T-helper 1 cell treated with Interleukin-12 subunit alpha and Interleukin-12 subunit beta and Interleukin-4 antibody, amounts not matched to agents 30 μg/mL and 1 μg/mL, for 36 hours (primary cell): ENCODE data around the gene OR1F1.

Experiments
- H3K27ac Mint-ChIP-seq: one replicate; pipeline ENCODE4 v1.8.0; 2021; ENCODE audit warnings: mild to moderate bottlenecking, mixed read lengths
- H3K27me3 Mint-ChIP-seq: one replicate; pipeline ENCODE4 v1.8.0; 2021; ENCODE audit warnings: low read depth, mixed read lengths
- H3K36me3 Mint-ChIP-seq: one replicate; pipeline ENCODE4 v1.8.0; 2021; ENCODE audit warnings: low read depth, mixed read lengths
- H3K4me1 Mint-ChIP-seq: one replicate; pipeline ENCODE4 v1.8.0; 2021; ENCODE audit warnings: low read depth, mixed read lengths
- H3K4me3 Mint-ChIP-seq: one replicate; pipeline ENCODE4 v1.8.0; 2021; ENCODE audit warnings: mild to moderate bottlenecking, moderate library complexity, mixed read lengths
- H3K9me3 Mint-ChIP-seq: one replicate; pipeline ENCODE4 v1.8.0; 2021; ENCODE audit warnings: mixed read lengths

OR1F1 gene

DNA sequence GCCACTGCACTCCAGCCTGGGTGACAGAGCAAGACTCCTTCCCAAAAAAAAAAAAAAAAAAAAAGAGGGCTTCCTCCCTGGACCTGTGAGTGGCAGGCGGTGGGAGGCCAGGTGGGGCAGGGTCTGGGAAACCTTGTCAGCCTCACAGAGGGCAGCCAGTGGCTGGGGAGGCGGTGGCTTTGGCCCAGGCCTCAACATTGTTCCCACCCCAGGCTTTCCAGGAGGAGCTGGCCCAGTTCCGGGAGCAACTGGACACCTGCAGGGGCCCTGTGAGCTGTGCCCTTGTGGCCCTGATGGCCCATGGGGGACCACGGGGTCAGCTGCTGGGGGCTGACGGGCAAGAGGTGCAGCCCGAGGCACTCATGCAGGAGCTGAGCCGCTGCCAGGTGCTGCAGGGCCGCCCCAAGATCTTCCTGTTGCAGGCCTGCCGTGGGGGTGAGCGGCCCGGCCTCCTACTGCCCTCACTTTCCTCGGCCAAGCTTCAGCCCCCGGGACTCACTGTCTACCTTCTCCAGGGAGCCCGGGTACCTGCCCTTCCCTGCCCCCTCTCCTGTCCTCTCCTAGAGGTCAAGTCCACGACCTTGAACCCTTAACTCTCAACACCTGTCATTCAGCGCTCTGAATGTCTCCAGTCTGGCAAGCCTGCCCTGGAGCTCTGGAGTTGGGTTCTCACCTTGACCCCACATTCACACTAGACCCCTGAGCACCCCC, 40.8 kb upstream of the OR1F1 start:
- Mint-ChIP-seq H3K27me3 (peaks cover 6% of the 10 kb centered on the region), H3K9me3 (no peaks in the 10 kb centered on the region), H3K4me3 (no peak overlapping the region), H3K27ac (no peak overlapping the region), H3K4me1 (peaks cover 11% of the 10 kb centered on the region), H3K36me3 (peaks cover 4% of the 10 kb centered on the region)

DNA sequence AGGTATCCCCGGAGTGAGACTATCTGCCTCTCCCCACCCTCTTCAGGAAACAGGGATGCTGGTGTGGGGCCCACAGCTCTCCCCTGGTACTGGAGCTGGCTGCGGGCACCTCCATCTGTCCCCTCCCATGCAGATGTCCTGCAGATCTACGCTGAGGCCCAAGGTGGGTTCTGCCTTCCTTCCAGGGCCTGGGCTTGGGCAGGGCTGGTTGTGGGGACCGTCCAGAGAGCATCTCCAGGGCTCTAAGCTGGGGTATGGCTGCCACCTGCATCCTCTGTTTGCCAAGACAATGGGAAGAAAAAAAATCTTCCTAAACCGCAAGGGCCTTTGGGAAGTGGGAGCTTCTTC, 40.3 kb upstream of the OR1F1 start:
- Mint-ChIP-seq H3K4me3 (no peak overlapping the region), H3K9me3 (no peaks in the 10 kb centered on the region), H3K27ac (no peak overlapping the region), H3K4me1 (peaks cover 16% of the 10 kb centered on the region), H3K27me3 (peaks cover 12% of the 10 kb centered on the region), H3K36me3 (peaks cover 4% of the 10 kb centered on the region)

DNA sequence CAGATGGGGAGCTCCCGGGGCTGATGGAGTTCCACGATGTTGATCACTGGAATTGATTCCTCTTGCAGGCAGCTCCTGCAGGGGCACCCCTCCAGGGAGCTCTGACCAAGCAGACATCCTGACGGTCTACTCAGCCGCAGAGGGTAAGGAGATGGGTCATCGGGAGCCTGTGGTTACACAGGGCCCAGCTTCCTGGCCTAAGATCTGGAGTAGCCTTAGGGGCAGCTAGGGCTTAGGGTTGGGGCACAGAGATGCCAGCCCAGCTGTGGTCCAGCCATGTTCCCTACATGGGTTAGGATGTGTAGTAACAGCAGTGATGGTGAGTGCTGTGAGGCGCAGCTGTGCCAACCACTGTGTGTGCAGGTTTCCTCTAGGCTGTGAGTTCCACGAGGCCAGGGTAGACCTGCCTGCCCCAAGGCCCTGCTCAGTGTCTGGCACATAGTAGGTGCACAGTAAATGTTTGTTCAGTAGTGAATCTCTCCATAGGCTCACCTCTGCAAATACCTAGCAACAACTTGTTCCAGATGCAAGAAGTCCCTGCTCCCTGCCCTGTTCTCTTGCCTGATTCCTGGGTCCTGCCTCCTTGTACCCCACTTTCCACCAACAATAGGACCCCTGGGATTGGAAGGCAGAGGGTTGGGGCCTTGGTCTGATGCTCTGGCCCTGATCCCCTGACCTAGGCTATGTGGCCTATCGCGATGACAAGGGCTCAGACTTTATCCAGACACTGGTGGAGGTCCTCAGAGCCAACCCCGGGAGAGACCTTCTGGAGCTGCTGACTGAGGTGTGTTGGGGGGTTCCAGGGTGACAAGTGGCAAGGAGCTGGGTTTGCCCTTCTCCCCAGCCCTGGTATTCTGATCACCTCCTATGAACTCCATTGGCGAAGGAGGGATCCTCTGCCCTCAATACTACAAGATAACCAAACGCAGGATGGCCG, 39.5 kb upstream of the OR1F1 start:
- Mint-ChIP-seq H3K9me3 (no peaks in the 10 kb centered on the region), H3K27me3 (peaks cover 13% of the 10 kb centered on the region), H3K27ac (peak overlapping the region; percentile 69), H3K4me3 (peak overlapping the region; percentile 46), H3K4me1 (peaks cover 18% of the 10 kb centered on the region), H3K36me3 (peaks cover 5% of the 10 kb centered on the region)

DNA sequence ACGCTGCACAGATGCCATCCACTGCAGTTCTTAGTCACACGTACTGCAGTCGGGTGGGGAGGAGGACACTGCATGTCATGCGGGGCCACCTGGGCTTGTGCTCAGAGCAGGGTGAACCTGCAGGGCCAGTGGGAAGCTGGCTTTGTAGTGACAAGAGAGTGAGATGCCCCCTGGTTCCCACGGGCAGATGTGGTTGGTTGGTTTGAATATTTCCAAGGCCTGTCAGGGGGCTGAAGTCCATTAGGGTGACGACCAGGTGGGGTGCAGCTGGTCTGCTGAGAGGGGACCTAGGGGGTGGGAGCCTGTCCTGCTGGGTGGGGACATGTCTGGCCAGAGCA, 38.8 kb upstream of the OR1F1 start:
- peaks cover 5% of the 10 kb centered on the region for H3K36me3 Mint-ChIP-seq
- H3K27ac Mint-ChIP-seq, result peak overlapping the region; percentile 69
- H3K27me3 Mint-ChIP-seq, result peaks cover 13% of the 10 kb centered on the region
- no peaks in the 10 kb centered on the region for H3K9me3 Mint-ChIP-seq
- peak overlapping the region; percentile 46 for H3K4me3 Mint-ChIP-seq
- peaks cover 18% of the 10 kb centered on the region for H3K4me1 Mint-ChIP-seq

DNA sequence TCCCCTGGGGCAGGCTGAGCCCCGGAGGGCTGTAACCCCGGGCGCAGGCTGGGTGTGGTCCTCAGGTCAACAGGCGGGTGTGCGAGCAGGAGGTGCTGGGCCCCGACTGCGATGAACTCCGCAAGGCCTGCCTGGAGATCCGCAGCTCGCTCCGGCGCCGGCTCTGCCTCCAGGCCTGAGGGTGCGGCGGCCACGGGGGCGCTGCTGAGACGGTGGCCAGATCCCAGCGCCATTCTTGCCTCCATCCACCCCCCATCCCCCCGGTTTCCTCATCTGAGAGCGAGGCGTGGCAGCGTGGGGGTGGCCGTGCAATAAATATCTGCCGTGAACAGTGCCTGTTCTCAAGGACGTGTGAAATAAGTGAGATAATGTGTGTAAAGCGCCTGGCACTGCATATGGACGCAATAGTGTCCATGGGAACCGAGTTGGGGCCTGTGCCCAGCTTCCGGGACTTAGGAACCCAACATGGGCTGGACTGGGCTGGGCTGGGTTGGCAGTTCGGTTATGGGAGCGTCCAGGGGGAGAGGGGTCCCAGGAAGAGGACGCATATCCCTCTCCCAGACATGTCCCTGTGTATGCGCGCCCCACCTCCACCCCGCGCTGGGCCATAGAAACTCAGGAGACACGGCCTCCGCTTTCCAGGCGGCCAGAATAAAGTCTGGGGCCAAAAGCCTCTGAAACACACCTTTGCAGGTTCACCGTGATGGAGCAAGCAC, 38.2 kb upstream of the OR1F1 start:
- Mint-ChIP-seq H3K27ac (peak overlapping the region; percentile 83), H3K4me1 (peaks cover 20% of the 10 kb centered on the region), H3K27me3 (peaks cover 13% of the 10 kb centered on the region), H3K4me3 (peak overlapping the region; percentile 86), H3K36me3 (peaks cover 5% of the 10 kb centered on the region), H3K9me3 (no peaks in the 10 kb centered on the region)

DNA sequence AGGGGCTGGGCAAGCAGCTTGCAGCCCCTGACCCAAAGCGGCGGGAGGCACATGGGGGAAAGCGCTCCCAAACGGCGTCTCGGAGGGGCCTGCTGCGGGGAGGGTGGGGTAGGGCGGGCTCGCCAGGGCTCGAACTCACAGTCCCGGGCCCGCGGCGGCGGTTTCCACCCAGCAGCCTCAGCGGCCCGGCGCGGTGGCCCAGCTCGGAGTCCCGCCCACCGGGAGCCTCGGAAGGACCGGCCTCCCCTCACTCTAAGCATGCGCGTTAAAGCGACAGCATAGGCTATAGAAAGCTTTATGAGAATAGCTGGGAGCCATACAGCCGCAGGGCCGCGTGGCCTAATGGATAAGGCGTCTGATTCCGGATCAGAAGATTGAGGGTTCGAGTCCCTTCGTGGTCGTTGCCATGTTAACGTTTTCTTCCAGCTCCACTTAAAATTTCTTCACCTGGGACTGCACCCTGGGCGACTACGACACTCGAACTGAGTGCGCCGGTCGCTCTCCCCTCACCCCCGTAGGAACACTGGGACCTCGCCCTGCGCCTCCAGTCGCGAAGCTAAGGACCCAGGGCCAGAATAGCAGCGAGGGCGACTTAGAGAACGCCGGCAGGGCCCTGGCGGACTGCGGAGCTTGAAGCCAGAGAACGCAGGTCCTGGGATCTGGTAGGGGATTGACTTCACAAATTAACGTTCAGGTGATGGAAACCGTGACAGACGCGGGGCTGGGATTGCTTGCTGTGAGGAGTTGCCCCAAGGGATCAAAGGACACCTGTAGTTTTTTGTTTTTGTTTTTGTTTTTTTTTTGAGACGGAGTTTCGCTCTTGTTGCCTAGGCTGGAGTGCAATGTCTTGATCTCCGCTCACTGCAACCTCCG, 37.4 kb upstream of the OR1F1 start:
- Mint-ChIP-seq H3K9me3 (no peaks in the 10 kb centered on the region), H3K27ac (peak overlapping the region; percentile 90), H3K4me3 (peak overlapping the region; percentile 86), H3K4me1 (peaks cover 22% of the 10 kb centered on the region), H3K27me3 (peaks cover 13% of the 10 kb centered on the region), H3K36me3 (peaks cover 5% of the 10 kb centered on the region)

DNA sequence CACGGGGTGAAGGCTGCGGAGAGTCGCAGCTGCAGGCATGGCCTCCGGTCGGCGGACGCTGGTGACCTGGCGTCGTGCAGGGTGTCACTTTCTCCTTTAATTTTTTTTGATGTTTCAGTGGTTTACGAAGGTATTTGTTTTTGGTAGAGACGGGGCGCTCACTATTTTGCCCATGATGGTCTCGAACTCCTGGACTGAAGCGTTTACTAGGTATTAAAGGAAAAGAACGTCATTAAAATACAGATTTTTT, 36.1 kb upstream of the OR1F1 start:
- peak overlapping the region; percentile 79 for H3K4me3 Mint-ChIP-seq
- no peaks in the 10 kb centered on the region for H3K9me3 Mint-ChIP-seq
- H3K27me3 Mint-ChIP-seq, result peaks cover 13% of the 10 kb centered on the region
- H3K36me3 Mint-ChIP-seq, result peaks cover 5% of the 10 kb centered on the region
- H3K4me1 Mint-ChIP-seq, result peaks cover 22% of the 10 kb centered on the region
- H3K27ac Mint-ChIP-seq, result peak overlapping the region; percentile 87

DNA sequence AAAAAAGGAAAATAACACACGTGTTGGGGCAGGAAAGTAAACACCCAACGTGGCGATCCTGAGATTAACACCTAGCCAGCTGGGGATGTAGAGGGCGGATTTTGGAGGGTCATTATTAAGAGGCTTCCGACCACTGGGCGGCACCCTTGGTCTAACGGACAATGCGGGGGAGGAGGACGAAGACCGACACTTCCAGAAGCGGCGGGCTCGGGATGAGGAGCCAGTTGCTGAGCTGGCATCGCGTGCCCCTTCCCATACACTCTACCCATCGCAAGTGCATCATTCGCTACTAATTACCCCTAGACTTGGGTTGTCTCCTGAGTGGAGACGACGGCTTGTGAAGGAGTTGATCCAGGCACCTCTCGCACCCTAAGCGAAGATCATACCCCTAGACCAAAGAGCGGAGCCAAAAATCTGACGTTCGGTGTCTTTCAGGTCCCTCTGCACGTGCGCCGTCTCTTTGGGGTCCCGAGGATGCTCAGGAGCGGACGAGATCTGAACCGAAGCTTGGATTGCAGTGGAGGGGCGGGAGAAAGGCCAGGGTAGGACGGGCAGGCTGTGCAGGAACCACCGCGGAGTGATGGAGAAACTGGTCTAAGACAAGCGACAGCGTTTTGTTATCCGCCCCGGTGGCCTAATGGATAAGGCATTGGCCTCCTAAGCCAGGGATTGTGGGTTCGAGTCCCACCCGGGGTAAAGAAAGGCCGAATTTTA, 35.6 kb upstream of the OR1F1 start:
- Mint-ChIP-seq H3K36me3 (peaks cover 5% of the 10 kb centered on the region), H3K27ac (peak overlapping the region; percentile 87), H3K27me3 (peaks cover 17% of the 10 kb centered on the region), H3K4me1 (peaks cover 27% of the 10 kb centered on the region), H3K9me3 (no peaks in the 10 kb centered on the region), H3K4me3 (peak overlapping the region; percentile 79)

DNA sequence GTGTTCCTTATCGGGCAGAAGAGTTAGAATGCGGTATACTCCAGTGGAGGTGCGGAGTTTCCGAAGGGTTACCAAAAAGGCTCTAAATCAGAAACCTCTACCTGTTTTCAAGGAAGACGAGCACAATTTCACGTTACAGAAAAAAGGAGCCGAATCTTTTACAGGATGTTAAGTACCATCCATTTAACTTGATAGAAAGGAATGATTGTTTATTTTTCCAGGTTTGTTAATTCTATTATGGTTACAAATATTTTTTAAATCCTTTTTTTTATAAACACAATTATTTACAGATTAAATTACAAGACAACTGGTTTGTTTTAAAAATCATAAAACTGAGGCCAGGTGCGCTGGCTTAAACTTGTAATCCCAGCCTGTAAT, 35.0 kb upstream of the OR1F1 start:
- peaks cover 5% of the 10 kb centered on the region for H3K36me3 Mint-ChIP-seq
- H3K4me1 Mint-ChIP-seq, result peaks cover 33% of the 10 kb centered on the region
- H3K9me3 Mint-ChIP-seq, result no peaks in the 10 kb centered on the region
- peak overlapping the region; percentile 87 for H3K27ac Mint-ChIP-seq
- peaks cover 23% of the 10 kb centered on the region for H3K27me3 Mint-ChIP-seq
- H3K4me3 Mint-ChIP-seq, result peak overlapping the region; percentile 79

DNA sequence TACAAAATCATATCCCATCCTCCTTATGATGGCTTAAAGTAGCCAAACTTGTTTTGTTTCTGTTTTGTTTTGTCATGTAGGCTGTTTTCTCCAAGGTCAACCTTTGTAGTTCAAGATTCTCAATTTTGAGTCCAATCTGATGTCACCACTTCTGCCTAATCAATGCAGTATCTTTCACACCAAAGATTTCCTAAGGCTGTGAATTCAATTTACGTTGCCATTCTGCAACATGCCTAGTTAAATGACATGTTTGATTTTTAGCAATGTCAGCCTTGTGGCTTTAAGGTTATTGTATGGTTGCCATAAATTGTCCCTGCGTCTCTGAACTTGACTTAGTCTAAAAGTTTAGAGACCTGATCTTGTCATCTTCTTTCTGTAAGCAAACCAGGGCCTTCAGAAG, 32.8 kb upstream of the OR1F1 start:
- no peaks in the 10 kb centered on the region for H3K9me3 Mint-ChIP-seq
- H3K4me3 Mint-ChIP-seq, result no peak overlapping the region
- H3K36me3 Mint-ChIP-seq, result peaks cover 9% of the 10 kb centered on the region
- peaks cover 36% of the 10 kb centered on the region for H3K4me1 Mint-ChIP-seq
- peak overlapping the region; percentile 29 for H3K27ac Mint-ChIP-seq
- peaks cover 30% of the 10 kb centered on the region for H3K27me3 Mint-ChIP-seq

DNA sequence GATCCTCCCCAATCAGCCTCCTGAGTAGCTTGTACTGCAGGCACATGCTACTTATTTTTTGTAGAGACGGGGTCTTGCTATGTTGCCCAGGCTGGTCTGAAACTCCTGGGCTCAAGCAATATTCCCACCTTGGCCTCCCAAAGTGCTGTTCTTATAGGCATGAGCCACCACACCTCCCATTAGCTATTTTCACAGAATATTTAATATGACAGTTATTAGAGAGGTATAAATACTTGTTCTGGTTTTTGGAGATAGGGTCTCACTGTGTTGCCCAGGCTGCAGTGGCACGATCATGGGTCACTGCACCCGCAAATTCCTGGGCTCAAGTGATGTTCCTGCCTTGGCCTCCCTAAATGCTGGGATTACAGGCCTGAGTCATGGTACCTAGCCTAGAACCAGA, 32.0 kb upstream of the OR1F1 start:
- Mint-ChIP-seq H3K4me3 (no peak overlapping the region), H3K9me3 (no peaks in the 10 kb centered on the region), H3K27ac (no peak overlapping the region)

DNA sequence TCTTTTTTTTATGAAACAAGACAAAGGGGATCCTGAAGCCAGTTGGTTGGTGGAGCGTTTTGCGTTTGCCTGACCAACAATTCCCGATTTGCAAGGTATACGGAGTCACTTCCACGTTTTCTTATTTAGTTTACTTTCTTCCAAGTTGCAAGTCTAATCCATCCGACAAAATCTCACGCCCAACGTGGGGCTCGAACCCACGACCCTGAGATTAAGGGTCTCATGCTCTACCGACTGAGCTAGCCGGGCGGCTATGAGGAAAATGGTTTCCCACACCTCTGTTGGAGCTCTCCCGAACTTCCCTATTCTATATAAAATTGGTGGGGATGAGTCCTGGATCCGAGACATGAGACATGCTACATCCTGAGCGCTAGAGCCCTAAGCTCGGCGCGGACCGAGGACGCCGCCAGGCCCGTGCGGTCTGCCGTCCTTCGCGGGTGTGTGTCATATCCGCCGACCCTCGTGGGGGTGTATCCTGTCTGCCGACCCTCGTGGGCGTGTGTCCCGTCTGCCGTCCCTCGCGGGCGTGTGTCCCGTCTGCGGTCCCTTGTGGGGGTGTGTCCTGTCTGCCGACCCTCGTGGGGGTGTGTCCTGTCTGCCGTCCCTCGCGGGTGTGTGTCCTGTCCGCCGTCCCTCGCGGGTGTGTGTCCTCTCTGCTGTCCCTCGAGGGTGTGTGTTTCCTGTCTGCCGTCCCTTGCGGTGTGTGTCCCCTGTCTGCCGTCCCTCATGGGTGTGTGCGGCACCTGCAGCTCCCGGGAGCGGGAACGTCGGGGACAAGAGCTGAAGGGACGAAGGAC, 30.6 kb upstream of the OR1F1 start:
- Mint-ChIP-seq H3K36me3 (peaks cover 9% of the 10 kb centered on the region), H3K4me3 (peak overlapping the region; percentile 85), H3K27ac (peak overlapping the region; percentile 84), H3K4me1 (peaks cover 26% of the 10 kb centered on the region), H3K9me3 (no peaks in the 10 kb centered on the region), H3K27me3 (peaks cover 21% of the 10 kb centered on the region)

More for the DNA sequence above, 32.0 kb upstream of the OR1F1 start:
- Mint-ChIP-seq H3K36me3 (peaks cover 9% of the 10 kb centered on the region), H3K4me1 (peaks cover 33% of the 10 kb centered on the region), H3K27me3 (peaks cover 25% of the 10 kb centered on the region)

DNA sequence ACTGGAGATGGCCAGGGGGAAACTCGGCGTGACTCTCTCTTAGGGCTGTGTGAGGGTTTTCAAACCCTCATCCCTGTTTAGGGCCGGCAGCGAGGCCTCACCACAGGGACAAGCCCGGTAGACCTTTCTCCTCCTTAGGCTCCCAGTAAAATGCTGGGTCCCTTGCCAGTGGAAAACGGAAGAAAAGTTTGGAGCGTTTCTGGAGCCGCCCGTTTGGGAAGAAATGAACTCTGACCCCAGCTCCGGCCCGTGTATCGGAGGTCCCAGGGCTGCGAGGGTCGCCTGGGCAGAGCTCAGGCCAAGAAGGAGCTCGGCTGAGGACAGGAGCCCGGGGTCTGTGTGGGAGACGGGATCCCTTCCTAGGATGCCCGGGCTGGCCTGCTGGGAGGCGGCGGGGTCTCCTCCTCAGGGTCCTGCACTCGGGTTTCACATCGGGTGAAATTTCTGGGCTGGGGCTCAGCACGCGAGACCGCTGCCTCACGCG, 29.9 kb upstream of the OR1F1 start:
- peaks cover 4% of the 10 kb centered on the region for H3K36me3 Mint-ChIP-seq
- H3K4me1 Mint-ChIP-seq, result peaks cover 24% of the 10 kb centered on the region
- H3K9me3 Mint-ChIP-seq, result no peaks in the 10 kb centered on the region
- peaks cover 17% of the 10 kb centered on the region for H3K27me3 Mint-ChIP-seq
- peak overlapping the region; percentile 85 for H3K4me3 Mint-ChIP-seq
- H3K27ac Mint-ChIP-seq, result peak overlapping the region; percentile 84
